ENCODE measurements around the gene LHX2. TPM values are rescaled to one million over a fixed set of nuclear protein-coding genes. Genes with fewer than 3 reads are reported as not detected.
A peak's percentile ranks its signal among the peaks of the same experiment; 100 is the strongest.

LHX2 gene
- total RNA-seq = under 1 TPM in 2 of 7 donors, not detected in 5; 0.27 to 0.28 TPM
- polyA plus RNA-seq = under 1 TPM; 0.20 to 0.35 (median 0.30) TPM
- long read RNA-seq, donor 1 = 0 reads
- long read RNA-seq, donor 2 = 0 reads

GRCh38 chr9:124011460-124012301 is at the start of gene LHX2:
TSS of gene LHX2 (plus strand) at chr9:124011768. CDS start at chr9:124012349, 581 bp downstream.
- H3K27ac ChIP-seq = no peak within 1 kb of the TSS
- peaks cover 35 to 94% (median 68%) of the 10 kb centered on the region in 6 donors for H3K4me1 ChIP-seq
- H3K27me3 ChIP-seq (replicated peaks in 1 of 7) = peaks cover 15 to 100% (median 100%) of the 10 kb centered on the region in 7 donors
- intact Hi-C loops (cut with DNase I; ENCODE audit: low total_unique reads) = no loop called here
- no peaks in the 10 kb centered on the region for H3K9me3 ChIP-seq
- peak within 1 kb of the TSS; percentile 10 to 67 (median 37) for H3K4me3 ChIP-seq
- peak; percentile 81 for DNase-seq
- H3K36me3 ChIP-seq = no peaks in the 10 kb centered on the region
- TF ChIP-seq POLR2A (IDR thresholded peaks at IDR 0.05) = no peak
- no peak for TF ChIP-seq CTCF (IDR thresholded peaks at IDR 0.05 in 8 of 11, conservative IDR thresholded peaks at IDR 0.05 in 3 of 11)
- TF ChIP-seq POLR2AphosphoS5 (IDR thresholded peaks at IDR 0.05) = peak; percentile 24 to 66 (median 62)
- WGBS, 5 donors = 1 to 3% (median 2%) methylated on average over 38 to 95 of the region's 95 CpGs

GRCh38 chr9:123964761-123965160 is 46.8 kb upstream of the LHX2 start:
- no peaks in the 10 kb centered on the region for H3K9me3 ChIP-seq
- H3K4me1 ChIP-seq = no peaks in the 10 kb centered on the region
- no peaks in the 10 kb centered on the region for H3K36me3 ChIP-seq
- no peak overlapping the region for H3K4me3 ChIP-seq
- H3K27ac ChIP-seq = no peak overlapping the region
- no peak for DNase-seq
- intact Hi-C loops (cut with DNase I; ENCODE audit: low total_unique reads) = no loop called here
- 27 to 34% (median 28%) methylated on average over 10 to 12 of the region's 12 CpGs for WGBS, 5 donors
- TF ChIP-seq CTCF (IDR thresholded peaks at IDR 0.05 in 8 of 11, conservative IDR thresholded peaks at IDR 0.05 in 3 of 11) = no peak
- TF ChIP-seq POLR2AphosphoS5 (IDR thresholded peaks at IDR 0.05) = no peak
- no peak for TF ChIP-seq POLR2A (IDR thresholded peaks at IDR 0.05)
- H3K27me3 ChIP-seq (replicated peaks in 1 of 7) = peaks cover 0 to 44% (median 0%) of the 10 kb centered on the region in 7 donors

- no peaks in the 10 kb centered on the region for H3K4me1 ChIP-seq
- no peak overlapping the region for H3K27ac ChIP-seq
- no peaks in the 10 kb centered on the region for H3K9me3 ChIP-seq
- H3K36me3 ChIP-seq = no peaks in the 10 kb centered on the region
- TF ChIP-seq CTCF (IDR thresholded peaks at IDR 0.05 in 8 of 11, conservative IDR thresholded peaks at IDR 0.05 in 3 of 11) (no peak), POLR2AphosphoS5 (IDR thresholded peaks at IDR 0.05) (no peak), POLR2A (IDR thresholded peaks at IDR 0.05) (no peak)
- intact Hi-C loops (cut with DNase I; ENCODE audit: low total_unique reads) = no loop called here
- H3K4me3 ChIP-seq = no peak overlapping the region
- H3K27me3 ChIP-seq (replicated peaks in 1 of 7) = peaks cover 0 to 47% (median 4%) of the 10 kb centered on the region in 7 donors
- WGBS, 5 donors = 51 to 55% (median 54%) methylated on average over 8 of the region's 8 CpGs
- DNase-seq = no peak
Measured at GRCh38 chr9:123965801-123966686, 45.5 kb upstream of the LHX2 start.
